Measurements from ENCODE around the gene IRF2BP2.

GRCh38 chr1:234611847-234612351 lies 1.9 kb upstream of the IRF2BP2 start:
- TF ChIP-seq, protein P1, sequence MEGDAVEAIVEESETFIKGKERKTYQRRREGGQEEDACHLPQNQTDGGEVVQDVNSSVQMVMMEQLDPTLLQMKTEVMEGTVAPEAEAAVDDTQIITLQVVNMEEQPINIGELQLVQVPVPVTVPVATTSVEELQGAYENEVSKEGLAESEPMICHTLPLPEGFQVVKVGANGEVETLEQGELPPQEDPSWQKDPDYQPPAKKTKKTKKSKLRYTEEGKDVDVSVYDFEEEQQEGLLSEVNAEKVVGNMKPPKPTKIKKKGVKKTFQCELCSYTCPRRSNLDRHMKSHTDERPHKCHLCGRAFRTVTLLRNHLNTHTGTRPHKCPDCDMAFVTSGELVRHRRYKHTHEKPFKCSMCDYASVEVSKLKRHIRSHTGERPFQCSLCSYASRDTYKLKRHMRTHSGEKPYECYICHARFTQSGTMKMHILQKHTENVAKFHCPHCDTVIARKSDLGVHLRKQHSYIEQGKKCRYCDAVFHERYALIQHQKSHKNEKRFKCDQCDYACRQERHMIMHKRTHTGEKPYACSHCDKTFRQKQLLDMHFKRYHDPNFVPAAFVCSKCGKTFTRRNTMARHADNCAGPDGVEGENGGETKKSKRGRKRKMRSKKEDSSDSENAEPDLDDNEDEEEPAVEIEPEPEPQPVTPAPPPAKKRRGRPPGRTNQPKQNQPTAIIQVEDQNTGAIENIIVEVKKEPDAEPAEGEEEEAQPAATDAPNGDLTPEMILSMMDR (IDR thresholded peaks at IDR 0.05; ENCODE audit: poor library complexity) = no peak
- TF ChIP-seq EZH2 (IDR thresholded peaks at IDR 0.05; ENCODE audit: borderline replicate concordance) (no peak), EZH2phosphoT487 (IDR thresholded peaks at IDR 0.05; ENCODE audit: low read depth, severe bottlenecking, unreplicated experiment) (no peak)
